ENCODE results near the gene COX6B1. TPM values are rescaled to one million over a fixed set of nuclear protein-coding genes. Genes with fewer than 3 reads are reported as not detected.
"Not testable (repeated sequence)": the region's sequence is repeated elsewhere in the genome, so short reads cannot be mapped to it uniquely, and the experiment has no call there.

COX6B1 gene
- total and polyA plus RNA-seq, 12 donors, result 1,085 to 5,346 (median 1,407) TPM

DNA sequence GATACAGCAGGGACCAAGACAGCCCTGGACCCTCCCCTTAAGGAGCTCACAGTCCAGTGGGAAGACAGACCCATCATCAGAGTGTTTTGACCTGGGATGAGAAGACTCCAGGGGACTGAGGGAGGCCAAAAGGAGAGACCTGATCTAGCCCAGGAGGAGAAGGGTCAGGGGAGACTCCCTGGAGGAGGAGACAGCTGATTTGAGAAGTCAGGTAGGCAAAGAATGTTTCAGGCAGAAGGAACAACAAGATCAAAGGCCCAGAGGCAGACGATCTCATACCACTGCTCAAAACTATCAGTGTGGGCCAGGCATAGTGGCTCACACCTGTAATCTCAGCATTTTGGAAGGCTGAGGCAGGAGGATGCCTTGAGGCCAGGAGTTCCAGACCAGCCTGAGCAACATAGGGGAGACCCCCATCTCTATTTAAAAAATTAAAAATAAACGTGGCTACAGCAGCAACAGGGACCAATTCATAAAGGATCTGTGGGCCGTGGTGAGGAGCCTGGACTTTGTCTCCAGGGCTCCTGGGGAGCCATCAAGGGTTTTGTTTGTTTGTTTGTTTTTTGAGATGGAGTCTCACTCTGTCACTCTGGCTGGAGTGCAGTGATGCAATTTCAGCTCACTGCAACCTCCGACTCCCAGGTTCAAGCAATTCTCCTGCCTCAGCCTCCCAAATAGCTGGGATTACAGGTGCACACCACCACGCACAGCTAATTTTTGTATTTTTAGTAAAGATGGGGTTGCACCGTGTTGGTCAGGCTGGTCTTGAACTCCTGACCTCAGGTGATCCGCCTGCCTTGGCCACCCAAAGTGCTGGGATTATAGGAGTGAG is 2.2 kb upstream of the COX6B1 start:
- no peaks in the 10 kb centered on the region for H3K9me3 ChIP-seq
- WGBS, 2 donors, result 75 to 76% methylated on average over 7 of the region's 7 CpGs
- no peak overlapping the region for H3K4me3 ChIP-seq
- peaks cover 10 to 70% (median 43%) of the 10 kb centered on the region in 9 donors for H3K4me1 ChIP-seq
- DNase-seq (no peak), ATAC-seq (no peak)
- H3K27me3 ChIP-seq, result no peaks in the 10 kb centered on the region
- peak overlapping the region in 3 of 10 donors; percentile 77 to 87 (median 85) for H3K27ac ChIP-seq
- TF ChIP-seq, protein P1, sequence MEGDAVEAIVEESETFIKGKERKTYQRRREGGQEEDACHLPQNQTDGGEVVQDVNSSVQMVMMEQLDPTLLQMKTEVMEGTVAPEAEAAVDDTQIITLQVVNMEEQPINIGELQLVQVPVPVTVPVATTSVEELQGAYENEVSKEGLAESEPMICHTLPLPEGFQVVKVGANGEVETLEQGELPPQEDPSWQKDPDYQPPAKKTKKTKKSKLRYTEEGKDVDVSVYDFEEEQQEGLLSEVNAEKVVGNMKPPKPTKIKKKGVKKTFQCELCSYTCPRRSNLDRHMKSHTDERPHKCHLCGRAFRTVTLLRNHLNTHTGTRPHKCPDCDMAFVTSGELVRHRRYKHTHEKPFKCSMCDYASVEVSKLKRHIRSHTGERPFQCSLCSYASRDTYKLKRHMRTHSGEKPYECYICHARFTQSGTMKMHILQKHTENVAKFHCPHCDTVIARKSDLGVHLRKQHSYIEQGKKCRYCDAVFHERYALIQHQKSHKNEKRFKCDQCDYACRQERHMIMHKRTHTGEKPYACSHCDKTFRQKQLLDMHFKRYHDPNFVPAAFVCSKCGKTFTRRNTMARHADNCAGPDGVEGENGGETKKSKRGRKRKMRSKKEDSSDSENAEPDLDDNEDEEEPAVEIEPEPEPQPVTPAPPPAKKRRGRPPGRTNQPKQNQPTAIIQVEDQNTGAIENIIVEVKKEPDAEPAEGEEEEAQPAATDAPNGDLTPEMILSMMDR (IDR thresholded peaks at IDR 0.05), result no peak
- intact Hi-C loops (cut with DNase I), result loop anchor here in 1 of 10 donors (10.0 kb wide), 1 partner anchor 101 kb away; the partner anchor contains the start of gene TMEM147
- H3K36me3 ChIP-seq, result peaks cover 0 to 16% (median 7%) of the 10 kb centered on the region in 9 donors

DNA sequence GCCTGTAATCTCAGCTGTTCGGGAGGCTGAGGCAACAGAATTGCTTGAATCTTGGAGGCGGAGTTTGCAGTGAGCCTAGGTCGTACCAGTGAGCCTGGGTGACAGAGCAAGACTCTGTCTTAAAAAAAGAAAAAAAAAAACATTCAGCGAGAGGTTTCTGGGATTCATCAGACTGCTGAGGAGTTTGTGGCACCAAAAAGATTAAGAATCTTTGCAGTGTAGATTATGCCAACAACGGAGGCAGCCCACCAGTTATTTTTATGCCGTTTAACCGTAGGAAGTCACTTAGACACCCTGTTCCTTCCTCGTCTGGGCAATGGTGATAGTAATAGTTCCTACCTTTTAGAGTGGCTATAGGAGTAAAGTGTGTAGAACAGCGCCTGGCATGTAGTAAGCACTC is 2.5 kb downstream of the COX6B1 start:
- intact Hi-C loops (cut with DNase I), result no loop called here
- DNase-seq, result no peak
- TF ChIP-seq, protein P1 (IDR thresholded peaks at IDR 0.05), result no peak
- H3K4me3 ChIP-seq, result no peak overlapping the region
- peaks cover 2 to 39% (median 32%) of the 10 kb centered on the region in 9 donors for H3K4me1 ChIP-seq
- ATAC-seq, result no peak
- H3K36me3 ChIP-seq, result peaks cover 0 to 63% (median 44%) of the 10 kb centered on the region in 9 donors
- H3K9me3 ChIP-seq, result no peaks in the 10 kb centered on the region
- H3K27me3 ChIP-seq, result no peaks in the 10 kb centered on the region
- H3K27ac ChIP-seq, result no peak overlapping the region
- WGBS, 2 donors, result 53 to 55% methylated on average over 9 of the region's 9 CpGs

DNA sequence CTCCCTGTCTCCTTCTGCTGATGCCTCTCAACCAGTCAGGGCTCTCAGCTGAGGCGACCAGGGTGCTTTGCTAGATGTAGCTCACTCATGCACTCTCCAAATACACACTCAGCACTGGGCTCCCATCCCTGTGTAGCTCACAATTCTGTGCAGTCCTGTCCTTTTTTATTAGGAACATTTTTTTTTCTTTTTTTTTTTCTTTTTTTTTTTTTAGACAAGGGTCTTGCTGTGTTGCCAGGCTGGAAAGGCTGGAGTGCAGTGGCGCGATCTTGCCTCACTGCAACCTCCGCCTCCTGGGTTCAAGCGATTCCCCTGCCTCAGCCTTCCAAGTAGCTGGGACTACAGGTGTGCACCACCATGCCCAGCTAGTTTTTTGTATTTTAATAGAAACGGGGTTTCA is 6.7 kb downstream of the COX6B1 start:
- H3K27ac ChIP-seq; intact Hi-C loops (cut with DNase I): not testable (repeated sequence)
- ATAC-seq, result peak in 1 of 8 donors; percentile 20

DNA sequence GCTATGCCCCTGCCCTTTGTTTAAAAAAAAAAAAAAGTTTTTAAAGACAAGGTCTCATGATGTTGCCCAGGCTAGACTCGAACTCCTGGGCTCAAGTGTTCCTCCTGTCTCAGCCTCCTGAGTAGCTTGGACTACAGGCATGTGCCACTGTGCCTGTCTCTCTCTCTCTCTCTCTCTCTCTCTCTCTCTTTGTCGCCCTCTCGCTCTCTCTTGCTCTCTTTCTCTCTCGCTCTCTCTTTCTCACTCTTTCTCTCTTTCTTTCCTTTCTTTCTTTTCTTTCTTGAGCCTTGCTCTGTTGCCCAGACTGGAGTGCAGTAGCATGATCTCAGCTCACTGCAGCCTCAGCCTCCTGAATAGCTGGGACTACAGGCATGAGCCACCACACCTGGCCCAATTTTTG is 7.5 kb downstream of the COX6B1 start:
- TF ChIP-seq, protein P1 (IDR thresholded peaks at IDR 0.05), result no peak
- Histone ChIP-seq H3K27me3 (no peaks in the 10 kb centered on the region), H3K4me1 (peaks cover 0 to 12% (median 2%) of the 10 kb centered on the region in 9 donors), H3K9me3 (no peaks in the 10 kb centered on the region), H3K4me3 (no peak overlapping the region), H3K27ac (no peak overlapping the region), H3K36me3 (peaks cover 0 to 100% (median 71%) of the 10 kb centered on the region in 9 donors)
- ATAC-seq (no peak), DNase-seq (no peak)
- intact Hi-C loops (cut with DNase I), result no loop called here
- WGBS, 2 donors, result 95 to 98% methylated on average over 4 of the region's 4 CpGs

More for the DNA sequence above, 6.7 kb downstream of the COX6B1 start:
- not testable (repeated sequence) for H3K9me3 ChIP-seq, H3K27me3 ChIP-seq, DNase-seq, H3K4me3 ChIP-seq
- H3K36me3 ChIP-seq, result peaks cover 0 to 100% (median 74%) of the 10 kb centered on the region in 9 donors
- WGBS, 2 donors, result 96 to 98% methylated on average over 6 of the region's 6 CpGs
- H3K4me1 ChIP-seq, result peaks cover 2 to 20% (median 10%) of the 10 kb centered on the region in 9 donors

DNA sequence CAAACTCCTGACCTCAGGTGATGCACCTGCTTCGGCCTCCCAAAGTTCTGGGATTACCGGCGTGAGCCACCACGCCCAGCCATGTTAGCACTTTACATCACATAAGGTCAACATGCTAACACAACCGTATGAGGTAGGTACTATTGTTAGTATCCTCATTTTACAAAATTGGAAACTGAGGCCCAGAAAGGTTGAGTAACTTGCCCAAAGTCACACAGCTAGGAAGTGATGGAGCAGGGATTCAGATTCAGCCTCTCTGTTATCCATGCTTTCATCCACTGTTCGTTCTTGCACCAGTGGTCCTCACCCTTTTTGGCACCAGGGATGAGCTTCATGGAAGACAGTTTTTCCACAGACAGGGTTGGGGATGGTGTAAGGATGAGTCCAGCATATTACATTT is 8.6 kb downstream of the COX6B1 start:
- H3K27ac ChIP-seq, result no peak overlapping the region
- TF ChIP-seq, protein P1 (IDR thresholded peaks at IDR 0.05), result no peak
- H3K4me1 ChIP-seq, result peaks cover 0 to 1% (median 0%) of the 10 kb centered on the region in 9 donors
- no peaks in the 10 kb centered on the region for H3K9me3 ChIP-seq
- intact Hi-C loops (cut with DNase I), result no loop called here
- peaks cover 0 to 100% (median 63%) of the 10 kb centered on the region in 9 donors for H3K36me3 ChIP-seq
- H3K27me3 ChIP-seq, result no peaks in the 10 kb centered on the region
- WGBS, 2 donors, result 95 to 96% methylated on average over 6 of the region's 6 CpGs
- H3K4me3 ChIP-seq, result no peak overlapping the region
- no peak for DNase-seq
- no peak for ATAC-seq
